ENCODE data around the gene SSC5D.
"Not testable (repeated sequence)": the region's sequence is repeated elsewhere in the genome, so short reads cannot be mapped to it uniquely, and the experiment has no call there.

Gene SSC5D

DNA sequence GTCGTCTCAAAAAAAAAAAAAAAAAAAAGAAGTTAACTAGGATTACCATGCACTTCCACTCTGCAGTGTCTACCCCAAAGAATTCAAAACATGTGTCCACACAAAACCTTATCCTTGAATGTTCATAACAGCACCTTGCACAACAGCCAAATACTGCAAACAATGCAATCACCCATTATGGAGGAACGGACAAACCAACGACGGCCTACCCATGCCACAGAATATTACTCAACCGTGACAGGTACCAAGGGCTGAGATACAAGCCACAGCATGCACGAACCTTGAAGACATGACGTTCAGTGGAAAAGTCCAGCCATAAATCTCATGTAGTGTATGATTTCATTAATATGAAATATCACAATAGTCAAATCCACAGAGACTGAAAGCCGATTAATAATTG lies 42.2 kb upstream of the SSC5D start:
- Histone ChIP-seq H3K27ac (ENCODE audit: low read depth, low read length) (no peak overlapping the region), H3K4me1 (ENCODE audit: control insufficient read depth, insufficient read depth, low read length, unreplicated experiment) (no peaks in the 10 kb centered on the region), H3K36me3 (ENCODE audit: insufficient read depth, low read length) (no peaks in the 10 kb centered on the region), H3K79me2 (ENCODE audit: control insufficient read depth, insufficient read depth, low read length, unreplicated experiment) (no peaks in the 10 kb centered on the region), H2AFZ (ENCODE audit: low read length, unreplicated experiment) (no peak overlapping the region), H3K4me3 (ENCODE audit: low read depth, low read length) (no peak overlapping the region), H3K27me3 (ENCODE audit: insufficient read depth, low read length) (peaks cover 55% of the 10 kb centered on the region)

DNA sequence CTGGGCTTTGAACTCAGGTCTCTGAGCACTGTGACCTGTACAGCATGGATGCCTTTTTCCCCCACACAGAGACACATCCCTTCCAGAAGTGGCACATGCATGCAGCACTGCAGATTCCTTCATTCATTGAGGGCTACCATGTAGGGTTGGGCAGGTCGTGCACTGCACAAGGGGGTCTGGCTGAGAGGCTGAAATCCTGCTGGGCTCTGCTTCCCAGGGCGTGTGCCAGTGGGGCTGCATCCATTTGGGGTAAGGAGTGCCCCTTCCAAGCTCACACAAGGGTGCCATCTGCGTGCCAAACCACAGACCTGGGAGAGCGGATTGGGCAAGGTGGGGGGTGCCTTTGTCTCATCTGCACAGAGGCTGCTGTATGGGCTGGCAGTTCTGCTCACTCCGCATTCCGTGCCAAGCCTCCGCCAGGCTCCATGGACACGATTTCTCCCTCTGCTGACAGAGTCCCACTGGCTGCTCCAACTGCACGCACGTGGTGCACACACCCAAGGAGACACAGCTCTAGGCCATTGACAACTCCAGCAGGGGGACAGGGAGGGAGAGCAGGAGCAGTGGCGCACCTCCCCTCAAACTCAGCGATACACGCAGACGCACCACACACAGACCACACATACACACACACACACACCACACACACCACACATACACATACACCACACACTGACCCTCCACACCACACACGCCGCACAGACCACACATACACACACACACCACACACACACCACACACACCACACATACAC lies 40.6 kb upstream of the SSC5D start:
- H3K4me3 ChIP-seq (ENCODE audit: low read depth, low read length), result no peak overlapping the region
- H3K27me3 ChIP-seq (ENCODE audit: insufficient read depth, low read length), result peaks cover 54% of the 10 kb centered on the region
- no peak overlapping the region for H3K27ac ChIP-seq (ENCODE audit: low read depth, low read length)
- no peak overlapping the region for H2AFZ ChIP-seq (ENCODE audit: low read length, unreplicated experiment)
- H3K4me1 ChIP-seq (ENCODE audit: control insufficient read depth, insufficient read depth, low read length, unreplicated experiment), result no peaks in the 10 kb centered on the region
- H3K79me2 ChIP-seq (ENCODE audit: control insufficient read depth, insufficient read depth, low read length, unreplicated experiment), result no peaks in the 10 kb centered on the region
- H3K36me3 ChIP-seq (ENCODE audit: insufficient read depth, low read length), result no peaks in the 10 kb centered on the region

DNA sequence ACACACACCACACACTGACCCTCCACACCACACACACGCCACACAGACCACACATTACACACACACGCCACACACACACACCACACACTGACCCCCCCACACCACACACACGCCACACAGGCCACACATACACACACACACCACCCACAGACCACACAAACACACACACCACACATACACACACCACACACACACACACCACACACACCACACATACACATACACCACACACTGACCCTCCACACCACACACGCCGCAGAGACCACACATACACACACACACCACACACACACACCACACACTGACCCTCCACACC lies 40.1 kb upstream of the SSC5D start:
- not testable (repeated sequence) for H3K79me2 ChIP-seq (ENCODE audit: control insufficient read depth, insufficient read depth, low read length, unreplicated experiment); H3K36me3 ChIP-seq (ENCODE audit: insufficient read depth, low read length); H2AFZ ChIP-seq (ENCODE audit: low read length, unreplicated experiment); H3K27ac ChIP-seq (ENCODE audit: low read depth, low read length); H3K4me3 ChIP-seq (ENCODE audit: low read depth, low read length); H3K4me1 ChIP-seq (ENCODE audit: control insufficient read depth, insufficient read depth, low read length, unreplicated experiment)
- H3K27me3 ChIP-seq (ENCODE audit: insufficient read depth, low read length), result peaks cover 52% of the 10 kb centered on the region

DNA sequence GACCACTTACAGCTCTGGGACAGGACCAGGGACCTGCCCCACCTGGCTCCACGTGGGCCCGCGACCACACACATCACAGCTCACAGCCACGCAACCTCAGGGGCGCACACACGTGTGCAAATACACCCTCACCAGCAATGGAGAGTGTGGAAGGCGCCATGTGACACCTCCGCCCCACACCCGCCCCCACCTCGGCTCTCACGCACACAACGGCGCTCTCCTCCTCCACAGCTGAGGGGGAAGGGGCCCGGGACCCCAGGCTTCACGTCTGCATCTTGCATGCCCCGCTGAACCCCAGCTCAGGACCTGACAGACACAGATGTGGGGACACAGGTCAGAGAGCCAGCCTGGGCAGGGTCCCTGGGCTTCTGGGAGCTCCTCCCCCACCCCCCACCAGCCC lies 38.8 kb upstream of the SSC5D start:
- Histone ChIP-seq H3K36me3 (ENCODE audit: insufficient read depth, low read length) (no peaks in the 10 kb centered on the region), H3K27ac (ENCODE audit: low read depth, low read length) (no peak overlapping the region), H3K4me1 (ENCODE audit: control insufficient read depth, insufficient read depth, low read length, unreplicated experiment) (no peaks in the 10 kb centered on the region), H3K27me3 (ENCODE audit: insufficient read depth, low read length) (peaks cover 39% of the 10 kb centered on the region), H3K79me2 (ENCODE audit: control insufficient read depth, insufficient read depth, low read length, unreplicated experiment) (no peaks in the 10 kb centered on the region), H3K4me3 (ENCODE audit: low read depth, low read length) (no peak overlapping the region), H2AFZ (ENCODE audit: low read length, unreplicated experiment) (no peak overlapping the region)

DNA sequence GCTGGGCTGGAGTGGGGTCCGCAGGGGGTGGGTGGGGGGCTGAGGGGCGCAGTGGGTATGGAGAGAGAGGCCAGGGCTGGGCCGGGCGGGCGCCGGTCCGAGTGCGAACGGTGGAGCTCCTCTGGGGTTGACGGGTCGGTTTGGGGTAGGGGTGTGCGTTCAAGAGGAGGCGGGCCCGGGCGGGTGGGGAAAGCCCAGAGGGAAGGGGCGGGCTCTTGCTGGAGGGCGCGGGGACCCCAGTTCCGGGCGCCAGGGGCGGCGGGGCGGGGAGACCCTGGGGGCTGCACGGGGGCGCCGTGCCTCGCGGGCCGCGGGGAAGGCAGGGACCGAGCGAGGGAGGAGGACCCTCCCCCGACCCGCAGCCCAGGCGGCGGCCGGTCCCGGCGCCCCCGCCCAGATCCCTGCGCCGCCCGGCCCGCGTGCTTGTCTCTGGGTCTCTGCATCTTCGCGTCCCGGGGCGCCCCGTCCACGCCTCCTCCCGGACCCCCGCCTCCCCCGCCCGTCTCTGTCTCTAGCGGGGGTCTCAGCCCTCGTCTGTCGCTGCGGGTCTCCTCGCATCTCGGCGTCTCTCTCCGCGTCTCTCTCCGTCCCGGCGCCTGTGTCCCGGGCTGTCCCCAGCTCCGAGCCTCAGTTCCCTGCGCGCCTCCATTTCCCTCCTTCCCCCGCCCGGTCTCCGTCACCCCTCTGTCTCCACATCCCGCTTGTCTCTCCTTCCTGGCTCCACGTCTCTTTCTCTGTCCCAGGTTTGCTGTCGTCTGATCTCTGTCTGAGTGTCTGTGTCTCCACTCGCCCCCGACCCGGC lies 36.9 kb upstream of the SSC5D start:
- Histone ChIP-seq H3K27ac (ENCODE audit: low read depth, low read length) (no peak overlapping the region), H3K4me3 (ENCODE audit: low read depth, low read length) (peak overlapping the region; percentile 9; the same call in 1 of the 2 replicates), H2AFZ (ENCODE audit: low read length, unreplicated experiment) (no peak overlapping the region), H3K36me3 (ENCODE audit: insufficient read depth, low read length) (no peaks in the 10 kb centered on the region), H3K4me1 (ENCODE audit: control insufficient read depth, insufficient read depth, low read length, unreplicated experiment) (no peaks in the 10 kb centered on the region), H3K27me3 (ENCODE audit: insufficient read depth, low read length) (peaks cover 30% of the 10 kb centered on the region), H3K79me2 (ENCODE audit: control insufficient read depth, insufficient read depth, low read length, unreplicated experiment) (no peaks in the 10 kb centered on the region)

DNA sequence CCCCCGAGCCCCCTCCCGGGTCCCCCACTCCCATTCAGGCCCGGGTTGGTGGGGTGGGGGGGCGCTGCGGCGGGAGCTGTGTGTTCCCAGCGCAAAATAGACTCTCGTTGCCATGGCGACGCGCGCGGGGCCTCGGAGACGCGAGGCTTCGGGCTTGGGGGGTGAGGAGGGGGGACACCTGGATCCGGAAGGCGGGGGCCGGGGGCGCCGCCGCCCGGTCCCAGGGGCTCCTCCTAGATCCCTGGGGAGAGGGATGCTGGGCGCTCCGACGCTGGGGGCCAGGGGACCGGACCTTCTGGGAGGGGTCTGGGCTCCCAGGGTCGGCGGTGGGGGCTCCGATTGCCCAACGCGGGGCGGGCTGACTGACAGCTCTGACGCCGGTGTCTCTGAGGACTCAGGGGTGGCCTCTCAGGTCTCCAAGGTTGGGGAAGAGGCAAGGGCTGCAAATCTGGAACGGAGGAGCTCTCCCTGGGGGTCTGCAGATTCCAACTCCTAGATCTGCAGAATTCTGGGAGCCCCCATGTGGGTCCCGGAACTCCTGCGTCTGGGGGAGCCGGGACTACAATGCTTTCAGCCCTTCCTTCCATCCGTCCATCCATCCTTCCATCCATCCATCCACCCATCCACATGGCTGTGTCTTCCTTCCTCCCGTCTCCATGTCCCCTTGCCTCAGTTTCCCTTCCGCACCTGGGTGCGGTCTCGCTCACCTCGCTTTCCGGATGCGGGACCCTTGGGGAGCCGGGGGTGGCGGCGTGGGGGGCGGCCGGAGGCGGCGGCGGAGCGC lies 36.1 kb upstream of the SSC5D start:
- Histone ChIP-seq H3K27me3 (ENCODE audit: insufficient read depth, low read length) (peaks cover 27% of the 10 kb centered on the region), H3K4me3 (ENCODE audit: low read depth, low read length) (0 out of 2 replicates have a peak overlapping the region, but pooled peaks have one; percentile 9), H3K4me1 (ENCODE audit: control insufficient read depth, insufficient read depth, low read length, unreplicated experiment) (no peaks in the 10 kb centered on the region), H2AFZ (ENCODE audit: low read length, unreplicated experiment) (no peak overlapping the region), H3K79me2 (ENCODE audit: control insufficient read depth, insufficient read depth, low read length, unreplicated experiment) (no peaks in the 10 kb centered on the region), H3K36me3 (ENCODE audit: insufficient read depth, low read length) (no peaks in the 10 kb centered on the region), H3K27ac (ENCODE audit: low read depth, low read length) (no peak overlapping the region)

DNA sequence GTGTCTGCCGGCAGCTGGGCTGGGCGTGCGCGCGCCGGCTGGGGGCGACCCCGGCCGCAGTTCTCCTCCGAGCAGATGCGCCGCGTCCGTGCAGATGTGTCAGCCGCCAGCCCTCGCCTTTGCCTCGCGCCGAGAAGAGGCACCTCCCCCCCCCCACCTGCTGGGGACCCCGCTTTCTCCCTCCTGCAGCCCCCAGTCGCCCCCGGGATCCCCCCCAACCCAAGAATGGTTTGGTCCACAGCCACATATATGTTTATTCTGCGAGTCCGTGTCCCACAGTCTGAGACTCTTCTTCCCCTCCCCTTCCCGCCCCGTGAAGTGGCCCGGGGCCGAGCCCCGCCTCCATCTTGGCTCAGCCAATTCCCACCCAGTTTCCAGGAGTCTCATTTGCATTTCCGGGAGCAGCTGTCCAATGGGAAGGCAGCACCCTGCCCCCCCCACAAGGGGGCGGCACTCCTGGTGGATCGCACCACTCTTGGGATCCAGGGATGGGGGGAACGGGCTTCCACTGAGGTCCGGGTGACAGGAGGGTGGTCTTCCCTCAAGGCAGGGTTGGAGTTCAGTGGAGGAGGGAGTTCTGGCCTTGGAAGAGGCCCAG lies 35.4 kb upstream of the SSC5D start:
- Histone ChIP-seq H3K79me2 (ENCODE audit: control insufficient read depth, insufficient read depth, low read length, unreplicated experiment) (no peaks in the 10 kb centered on the region), H3K4me3 (ENCODE audit: low read depth, low read length) (no peak overlapping the region), H2AFZ (ENCODE audit: low read length, unreplicated experiment) (no peak overlapping the region), H3K36me3 (ENCODE audit: insufficient read depth, low read length) (no peaks in the 10 kb centered on the region), H3K27me3 (ENCODE audit: insufficient read depth, low read length) (peaks cover 25% of the 10 kb centered on the region), H3K4me1 (ENCODE audit: control insufficient read depth, insufficient read depth, low read length, unreplicated experiment) (no peaks in the 10 kb centered on the region), H3K27ac (ENCODE audit: low read depth, low read length) (no peak overlapping the region)

DNA sequence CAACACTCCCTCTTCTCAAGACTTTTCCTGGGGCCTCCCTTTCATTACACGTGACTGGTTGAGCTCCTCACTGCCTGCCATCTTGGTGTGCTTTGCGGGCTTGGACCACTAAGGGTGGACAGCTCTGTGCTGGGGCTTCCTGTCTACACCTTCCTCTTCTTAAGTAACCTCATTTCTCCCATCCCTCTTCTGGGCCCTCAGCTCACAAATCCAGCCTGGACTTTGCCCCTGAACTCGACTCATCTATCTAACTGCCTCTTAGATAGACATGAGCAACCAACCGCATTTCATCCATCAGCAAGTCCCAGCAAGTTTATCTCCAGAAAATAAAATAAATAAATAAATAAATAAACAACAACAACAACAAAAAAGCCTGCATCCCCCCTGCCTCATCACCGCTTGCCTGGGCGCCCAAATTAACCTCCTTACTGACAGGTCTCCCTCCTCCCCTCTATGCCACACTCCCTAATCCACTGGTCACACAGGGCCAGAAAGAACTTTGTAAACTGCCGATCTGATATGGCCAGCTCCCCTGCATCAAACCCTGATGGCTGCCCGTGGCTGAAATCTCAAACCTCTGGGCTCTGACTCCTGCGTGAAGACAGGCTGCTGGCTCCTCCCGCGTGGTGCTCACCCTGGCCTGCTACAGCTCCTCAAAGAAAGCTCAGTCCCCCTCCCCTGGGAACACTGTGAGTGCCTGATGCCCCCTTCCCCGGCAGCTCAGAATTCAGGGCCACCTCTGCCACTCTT lies 34.5 kb upstream of the SSC5D start:
- no peak overlapping the region for H2AFZ ChIP-seq (ENCODE audit: low read length, unreplicated experiment)
- H3K4me1 ChIP-seq (ENCODE audit: control insufficient read depth, insufficient read depth, low read length, unreplicated experiment), result no peaks in the 10 kb centered on the region
- H3K79me2 ChIP-seq (ENCODE audit: control insufficient read depth, insufficient read depth, low read length, unreplicated experiment), result no peaks in the 10 kb centered on the region
- peaks cover 25% of the 10 kb centered on the region for H3K27me3 ChIP-seq (ENCODE audit: insufficient read depth, low read length)
- H3K36me3 ChIP-seq (ENCODE audit: insufficient read depth, low read length), result no peaks in the 10 kb centered on the region
- no peak overlapping the region for H3K4me3 ChIP-seq (ENCODE audit: low read depth, low read length)
- H3K27ac ChIP-seq (ENCODE audit: low read depth, low read length), result no peak overlapping the region

DNA sequence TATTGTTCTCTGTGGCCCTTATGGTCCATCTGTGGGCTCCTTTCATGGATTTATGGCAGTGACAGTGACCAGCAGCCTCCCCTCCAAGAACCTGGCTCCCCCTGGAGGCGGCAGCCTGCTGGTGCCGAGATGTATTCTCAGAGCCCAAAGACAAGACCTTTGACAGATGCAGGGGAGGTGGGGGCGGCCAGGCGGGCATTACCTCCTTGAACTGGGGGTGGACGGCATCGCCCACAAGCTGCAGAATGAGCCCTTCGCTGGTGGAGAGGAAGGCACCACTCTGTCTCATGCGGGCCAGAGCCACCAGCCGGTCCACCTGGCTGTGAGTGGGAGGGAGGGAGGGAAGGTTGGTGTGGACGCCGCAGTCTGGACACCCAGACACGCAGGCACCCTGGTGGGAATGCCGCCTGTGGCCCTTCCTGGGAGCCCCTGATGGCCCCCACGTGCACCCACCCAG lies 33.4 kb upstream of the SSC5D start:
- Histone ChIP-seq H3K36me3 (ENCODE audit: insufficient read depth, low read length) (no peaks in the 10 kb centered on the region), H2AFZ (ENCODE audit: low read length, unreplicated experiment) (no peak overlapping the region), H3K79me2 (ENCODE audit: control insufficient read depth, insufficient read depth, low read length, unreplicated experiment) (no peaks in the 10 kb centered on the region), H3K27ac (ENCODE audit: low read depth, low read length) (no peak overlapping the region), H3K4me3 (ENCODE audit: low read depth, low read length) (no peak overlapping the region), H3K4me1 (ENCODE audit: control insufficient read depth, insufficient read depth, low read length, unreplicated experiment) (peaks cover 5% of the 10 kb centered on the region), H3K27me3 (ENCODE audit: insufficient read depth, low read length) (peaks cover 20% of the 10 kb centered on the region)

Data from ACC112 (cell line).